Kidney (tissue), 14 donors: Measurements from ENCODE around the gene CPB2. TPM values are rescaled to one million over a fixed set of nuclear protein-coding genes. Genes with fewer than 3 reads are reported as not detected.

Source experiments
- DNase-seq, 5 donors: peaks; one replicate each; pipeline ENCODE4 v3.0.0-alpha.2; 2013 to 2020
- FAIRE-seq: peaks from 2 replicates; lab custom pipeline; 2012; peaks lifted over from hg19 to GRCh38; lab: Jason Lieb, UNC
- H3K27ac ChIP-seq, 2 donors: one replicate each; pipeline ENCODE4 v1.7.0; 2013; ENCODE audit warnings: low read depth in 2 of 2, low read length in 2 of 2, inconsistent platforms in 1 of 2
- H3K27me3 ChIP-seq: one replicate; pipeline ENCODE4 v1.7.1; 2013; ENCODE audit warnings: low read length, inconsistent platforms; ENCODE audit not compliant: control insufficient read depth, insufficient read depth
- H3K36me3 ChIP-seq, 3 donors: one replicate each; pipeline versions ENCODE4 v1.7.0 to v1.7.1; 2013; ENCODE audit warnings: low read length in 3 of 3, control low read depth in 1 of 3, inconsistent platforms in 1 of 3; ENCODE audit not compliant: insufficient read depth in 3 of 3, control insufficient read depth in 2 of 3
- H3K4me1 ChIP-seq, 3 donors: one replicate each; pipeline versions ENCODE4 v1.7.0 to v1.7.1; 2013; ENCODE audit warnings: low read length in 3 of 3, inconsistent platforms in 1 of 3, low read depth in 1 of 3; ENCODE audit not compliant: control insufficient read depth in 2 of 3, insufficient read depth in 2 of 3
- H3K4me3 ChIP-seq, 3 donors: one replicate each; pipeline versions ENCODE4 v1.7.0 to v1.8.1; 2013; ENCODE audit warnings: low read length in 3 of 3, control low read depth in 1 of 3, inconsistent platforms in 1 of 3
- H3K9ac ChIP-seq, 3 donors: one replicate each; pipeline versions ENCODE4 v1.7.0 to v1.7.1; 2013; ENCODE audit warnings: low read length in 3 of 3, control low read depth in 1 of 3, inconsistent platforms in 1 of 3
- H3K9me3 ChIP-seq, 3 donors: one replicate each; pipeline versions ENCODE4 v1.7.0 to v1.7.1; 2013; ENCODE audit warnings: low read length in 3 of 3, control low read depth in 1 of 3, inconsistent platforms in 1 of 3; ENCODE audit not compliant: control insufficient read depth in 2 of 3, insufficient read depth in 1 of 3
- CTCF ChIP-seq: IDR thresholded peaks from 3 replicates; pipeline ENCODE4 v1.5.1; 2012; ENCODE audit warnings: mild to moderate bottlenecking, moderate library complexity, borderline replicate concordance; ENCODE audit not compliant: insufficient read depth; ENCODE audit errors: extremely low read depth
- intact Hi-C: fragments of 100-400 bp; cut with DNase I; formaldehyde crosslinking; loops from one replicate; pipeline ENCODE4 v1.11.1; 2022
- polyA plus RNA-seq: library from polyadenylated mRNA; stranded (reverse); fragments of 350-450 nt; fragmentation: Illumina TruSeq; extraction: RNeasy Lipid Tissue Mini Kit (QIAGEN cat#74804); gene quantifications from one replicate; pipeline ENCODE4 v1.2.3, GENCODE V29; 2014; ENCODE audit warnings: low read depth, low replicate concordance; ENCODE audit not compliant: insufficient read depth
- total RNA-seq: library from RNA; stranded (reverse); fragmentation: NEBNext Ultra II Directional; extraction: Animal tissue kit (Norgen Biotek cat#: 25700); gene quantifications from one replicate; pipeline ENCODE4 v1.2.1, GENCODE V29; 2021
- donor health status: control.
- donor health status: control.
- donor health status: control.
- donor health status: control.
- donor health status: control.
- donor health status: DM: yes; HTN: yes; CAD: no.
- donor health status: Normal renal cell carcinoma (clear cell type).

Gene CPB2
- total and polyA plus RNA-seq, 2 donors from 2014 or later = not detected

GRCh38 chr13:46145950-46146349 lies 41.1 kb upstream of the CPB2 start:
- H3K9me3 ChIP-seq = no peaks in the 10 kb centered on the region
- DNase-seq (no peak), FAIRE-seq (no peak)
- H3K36me3 ChIP-seq = no peaks in the 10 kb centered on the region
- H3K4me1 ChIP-seq = no peaks in the 10 kb centered on the region
- intact Hi-C loops = no loop called here
- no peak for TF ChIP-seq CTCF
- H3K9ac ChIP-seq = no peak overlapping the region
- H3K4me3 ChIP-seq = no peak overlapping the region
- no peaks in the 10 kb centered on the region for H3K27me3 ChIP-seq
- H3K27ac ChIP-seq = no peak overlapping the region

- no peaks in the 10 kb centered on the region for H3K4me1 ChIP-seq
- H3K4me3 ChIP-seq = no peak overlapping the region
- intact Hi-C loops = no loop called here
- H3K36me3 ChIP-seq = no peaks in the 10 kb centered on the region
- no peak overlapping the region for H3K9ac ChIP-seq
- no peak for FAIRE-seq
- H3K27ac ChIP-seq = no peak overlapping the region
- DNase-seq = no peak
- H3K9me3 ChIP-seq = no peaks in the 10 kb centered on the region
- TF ChIP-seq CTCF = no peak
- H3K27me3 ChIP-seq = no peaks in the 10 kb centered on the region
Observed at GRCh38 chr13:46145135-46145534, 40.3 kb upstream of the CPB2 start.

GRCh38 chr13:46143184-46143701 lies 38.4 kb upstream of the CPB2 start:
- FAIRE-seq (no peak), DNase-seq (no peak)
- intact Hi-C loops = no loop called here
- Histone ChIP-seq H3K27me3 (no peaks in the 10 kb centered on the region), H3K4me3 (no peak overlapping the region), H3K27ac (no peak overlapping the region), H3K36me3 (no peaks in the 10 kb centered on the region), H3K9me3 (no peaks in the 10 kb centered on the region), H3K4me1 (no peaks in the 10 kb centered on the region), H3K9ac (no peak overlapping the region)
- no peak for TF ChIP-seq CTCF

- no peak for FAIRE-seq
- H3K27ac ChIP-seq = no peak overlapping the region
- no peaks in the 10 kb centered on the region for H3K36me3 ChIP-seq
- intact Hi-C loops = no loop called here
- no peak for DNase-seq
- no peaks in the 10 kb centered on the region for H3K9me3 ChIP-seq
- no peaks in the 10 kb centered on the region for H3K27me3 ChIP-seq
- H3K9ac ChIP-seq = no peak overlapping the region
- no peaks in the 10 kb centered on the region for H3K4me1 ChIP-seq
- TF ChIP-seq CTCF = no peak
- no peak overlapping the region for H3K4me3 ChIP-seq
Observed at GRCh38 chr13:46142776-46143175, 37.9 kb upstream of the CPB2 start.
